Muscle of back (tissue), 13 donors: ENCODE measurements around the gene TMPRSS9. TPM values are rescaled to one million over a fixed set of nuclear protein-coding genes. Genes with fewer than 3 reads are reported as not detected.

Experiments
- DNase-seq, 3 donors: peaks; one replicate each; pipeline versions ENCODE4 v3.0.0 to v3.0.0-alpha.2; 2013
- long read RNA-seq, 9 donors: transcript quantifications; one replicate each; lab custom pipeline, GENCODE V29; 2026
- polyA plus RNA-seq, 10 donors: library from polyadenylated mRNA; unstranded; fragments of 120-200 nt; gene quantifications; one replicate each; pipeline ENCODE4 v1.2.1, GENCODE V29; 2013; ENCODE audit not compliant: insufficient read length in 10 of 10

Gene TMPRSS9
- under 1 TPM; 0.11 to 0.64 (median 0.17) TPM for polyA plus RNA-seq
- long read RNA-seq, donor 1, partial matches to known transcripts = 171 of 171 reads
- long read RNA-seq, donor 1, other reads (novel, unspliced or antisense) = 0 of 171 reads
- long read RNA-seq, donor 2, partial matches to known transcripts = 0 of 148 reads
- long read RNA-seq, donor 2, other reads (novel, unspliced or antisense) = 148 of 148 reads
- long read RNA-seq, donor 3 = 0 reads
- long read RNA-seq, donor 4, partial matches to known transcripts = 190 of 190 reads
- long read RNA-seq, donor 4, other reads (novel, unspliced or antisense) = 0 of 190 reads
- long read RNA-seq, donor 5, partial matches to known transcripts = 394 of 400 reads
- long read RNA-seq, donor 5, other reads (novel, unspliced or antisense) = 6 of 400 reads
- long read RNA-seq, donor 6 = 0 reads
- long read RNA-seq, donor 7, partial matches to known transcripts = 150 of 150 reads
- long read RNA-seq, donor 7, other reads (novel, unspliced or antisense) = 0 of 150 reads
- long read RNA-seq, donor 8, partial matches to known transcripts = 112 of 119 reads
- long read RNA-seq, donor 8, other reads (novel, unspliced or antisense) = 7 of 119 reads
- long read RNA-seq, donor 9 = 0 reads

- DNase-seq = no peak
These were observed at the start of gene TMPRSS9 for GRCh38 chr19:2359992-2360685. Gene TMPRSS9, plus strand, starts transcription at chr19:2360265. Its CDS starts 29,521 bp downstream, at chr19:2389786.

DNA sequence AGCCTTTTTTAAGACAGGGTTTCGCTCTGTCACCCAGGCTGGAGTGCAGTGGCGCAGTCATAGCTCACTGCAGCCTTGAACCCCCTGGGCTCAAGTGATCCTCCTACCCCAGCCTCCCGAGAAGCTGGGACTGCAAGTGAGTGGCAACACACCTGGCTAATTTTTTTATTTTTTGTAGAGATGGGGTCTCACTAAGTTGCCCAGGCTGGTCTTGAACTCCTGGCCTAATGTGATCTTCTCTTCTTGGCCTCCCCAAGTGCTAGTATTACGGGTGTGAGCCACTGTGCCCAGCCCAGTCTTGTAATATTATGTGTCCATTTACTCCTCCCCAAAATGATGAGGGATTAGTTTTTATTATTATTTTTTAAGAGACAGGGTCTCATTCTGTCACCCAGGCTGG lies 49.0 kb upstream of the TMPRSS9 start:
- no peak for DNase-seq

GRCh38 chr19:2312820-2313501 lies 47.1 kb upstream of the TMPRSS9 start:
- no peak for DNase-seq

- DNase-seq = no peak
These were observed 44.8 kb upstream of the TMPRSS9 start for GRCh38 chr19:2315121-2315817.

DNA sequence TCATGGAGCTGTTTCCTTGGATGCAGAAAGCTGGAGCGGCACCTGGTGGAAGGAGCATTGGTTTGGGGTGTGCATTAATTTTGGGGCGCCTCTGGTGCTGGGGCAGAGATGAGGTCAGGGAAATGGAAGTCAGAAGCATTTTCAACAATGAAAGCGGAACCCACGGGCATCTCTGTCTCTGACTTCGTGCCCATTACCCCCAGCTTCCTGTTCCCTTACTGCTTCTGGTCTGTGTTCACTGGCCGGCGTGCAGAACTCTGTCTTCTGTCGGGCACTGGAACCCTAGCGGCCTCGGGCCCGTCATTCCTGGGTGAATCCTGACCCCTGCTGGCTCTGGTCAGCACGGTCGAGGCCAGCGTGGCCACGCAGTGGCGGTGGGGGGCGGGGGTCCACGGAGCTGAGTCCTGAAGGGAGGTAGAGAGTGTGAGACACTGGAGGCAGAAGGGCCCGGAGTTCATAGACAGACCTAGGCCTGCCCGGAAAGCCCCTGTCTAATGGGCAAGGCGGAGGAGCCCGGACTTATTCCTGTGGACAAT lies 44.2 kb upstream of the TMPRSS9 start:
- DNase-seq = peak in 2 of 3 donors; percentile 44 to 69

DNA sequence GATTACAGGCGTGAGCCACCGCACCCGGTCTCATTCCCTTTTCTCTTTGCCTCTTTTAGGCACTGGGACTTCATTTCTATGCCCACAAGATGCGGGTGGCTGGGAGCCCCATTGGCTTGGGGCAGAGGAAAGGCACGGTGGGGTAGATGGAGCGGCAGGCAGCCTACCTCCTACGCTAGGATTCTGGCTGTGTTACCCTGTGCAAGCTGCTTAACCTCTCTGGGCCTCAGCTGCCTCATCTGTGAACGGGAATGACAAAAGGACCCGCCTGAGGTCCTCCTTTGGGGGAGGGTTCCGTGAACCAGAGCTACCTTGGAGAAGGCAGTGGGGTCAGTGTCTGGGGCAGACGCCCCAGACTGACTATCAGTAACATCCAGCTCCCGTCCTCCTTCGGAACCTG lies 42.8 kb upstream of the TMPRSS9 start:
- no peak for DNase-seq

DNA sequence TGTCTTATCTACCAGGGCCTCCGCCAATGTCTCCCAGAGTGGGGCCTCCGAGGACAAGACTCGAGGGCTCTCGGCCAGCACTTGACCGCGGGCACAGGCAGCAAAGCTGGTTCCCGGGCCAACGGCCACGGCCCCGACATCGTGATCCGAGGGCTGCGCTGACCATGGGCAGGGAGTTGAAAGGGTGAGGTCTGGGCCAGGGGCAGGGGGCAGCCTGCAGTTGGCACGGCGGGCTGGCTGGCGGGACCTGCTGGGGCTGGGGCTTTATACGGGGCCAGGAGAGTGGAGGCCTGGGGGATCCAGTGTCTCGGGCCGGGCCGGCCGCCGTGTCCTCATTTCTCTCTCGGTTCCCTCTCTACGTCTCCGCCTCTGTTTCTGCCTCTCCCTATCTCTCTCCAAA lies 42.3 kb upstream of the TMPRSS9 start:
- DNase-seq = no peak

DNA sequence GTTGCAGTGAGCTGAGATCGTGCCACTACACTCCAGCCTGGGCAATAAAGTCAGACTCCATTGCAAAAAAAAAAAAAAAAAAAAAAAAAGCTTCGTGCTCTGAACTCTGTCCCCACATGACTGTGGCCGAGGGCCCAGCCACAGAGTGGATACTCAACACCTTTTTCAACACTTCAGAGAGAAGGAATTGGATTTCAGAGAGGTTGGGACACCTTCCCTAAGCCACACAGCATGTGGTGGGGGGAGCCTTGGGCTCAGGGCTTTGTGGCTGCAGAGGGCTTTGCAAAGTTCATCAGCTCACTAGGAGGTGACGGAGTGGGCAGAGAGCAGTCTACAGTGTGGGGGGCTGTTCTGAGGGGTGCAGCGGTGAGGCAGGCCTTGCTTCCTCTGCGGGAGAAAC lies 41.1 kb upstream of the TMPRSS9 start:
- no peak for DNase-seq

- DNase-seq = no peak
These were observed 40.5 kb upstream of the TMPRSS9 start for GRCh38 chr19:2319551-2319950.

GRCh38 chr19:2320049-2320448 lies 40.0 kb upstream of the TMPRSS9 start:
- DNase-seq = no peak

- DNase-seq = no peak
These were observed 39.1 kb upstream of the TMPRSS9 start for GRCh38 chr19:2320939-2321338.

DNA sequence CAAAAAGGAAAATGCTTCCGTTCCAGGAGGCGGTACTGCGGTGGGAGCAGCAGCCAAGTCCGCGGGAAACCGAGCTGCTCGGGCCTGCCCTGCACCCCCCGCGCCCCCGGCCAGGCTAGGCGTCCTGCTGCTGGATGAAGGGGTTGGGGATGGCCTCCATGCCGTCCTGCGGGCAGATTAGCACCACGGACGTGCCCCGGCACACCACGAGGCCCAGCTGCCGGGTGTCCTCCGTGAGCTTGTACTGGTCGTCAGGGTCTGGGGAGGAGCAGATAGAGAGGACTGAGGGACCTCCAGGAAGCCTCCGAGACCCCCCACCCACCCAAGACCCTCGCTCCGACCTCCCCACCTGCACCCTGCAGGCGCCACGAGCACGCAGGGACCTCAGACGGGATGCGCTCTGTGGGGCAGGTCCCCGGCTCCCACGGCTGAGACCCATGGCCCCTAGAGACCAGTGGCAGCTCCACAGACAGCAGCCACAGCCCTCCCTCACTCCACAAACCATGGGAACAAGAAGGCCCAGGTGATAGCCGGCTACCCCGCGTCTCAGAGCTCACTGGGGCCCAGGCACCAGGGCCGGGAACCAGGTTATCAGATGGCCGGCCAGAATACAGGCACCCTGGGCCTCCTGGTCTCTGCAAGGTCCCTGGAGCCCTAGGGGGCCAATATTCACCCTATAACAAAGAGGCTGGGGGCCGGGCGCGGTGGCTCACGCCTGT lies 38.3 kb upstream of the TMPRSS9 start:
- no peak for DNase-seq

DNA sequence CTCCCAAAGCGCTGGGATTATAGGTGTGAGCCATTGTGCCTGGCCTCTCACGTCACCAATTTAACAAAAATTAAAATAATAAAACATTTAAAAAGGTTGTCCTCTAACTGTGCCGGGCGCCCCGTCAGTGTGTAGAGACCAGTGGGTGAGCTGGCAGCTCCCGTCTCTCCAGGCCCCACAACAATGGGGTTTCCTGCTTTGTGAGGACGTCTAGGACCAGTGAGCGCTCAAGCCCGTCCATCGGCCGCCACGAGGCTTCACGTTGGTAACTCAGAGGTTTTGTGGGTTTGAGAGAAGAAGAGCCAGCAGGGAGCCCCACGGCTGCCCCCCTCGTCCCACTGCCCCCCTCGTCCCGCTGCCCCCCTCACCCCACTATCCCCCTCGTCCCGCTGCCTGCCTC lies 36.4 kb upstream of the TMPRSS9 start:
- DNase-seq = no peak

DNA sequence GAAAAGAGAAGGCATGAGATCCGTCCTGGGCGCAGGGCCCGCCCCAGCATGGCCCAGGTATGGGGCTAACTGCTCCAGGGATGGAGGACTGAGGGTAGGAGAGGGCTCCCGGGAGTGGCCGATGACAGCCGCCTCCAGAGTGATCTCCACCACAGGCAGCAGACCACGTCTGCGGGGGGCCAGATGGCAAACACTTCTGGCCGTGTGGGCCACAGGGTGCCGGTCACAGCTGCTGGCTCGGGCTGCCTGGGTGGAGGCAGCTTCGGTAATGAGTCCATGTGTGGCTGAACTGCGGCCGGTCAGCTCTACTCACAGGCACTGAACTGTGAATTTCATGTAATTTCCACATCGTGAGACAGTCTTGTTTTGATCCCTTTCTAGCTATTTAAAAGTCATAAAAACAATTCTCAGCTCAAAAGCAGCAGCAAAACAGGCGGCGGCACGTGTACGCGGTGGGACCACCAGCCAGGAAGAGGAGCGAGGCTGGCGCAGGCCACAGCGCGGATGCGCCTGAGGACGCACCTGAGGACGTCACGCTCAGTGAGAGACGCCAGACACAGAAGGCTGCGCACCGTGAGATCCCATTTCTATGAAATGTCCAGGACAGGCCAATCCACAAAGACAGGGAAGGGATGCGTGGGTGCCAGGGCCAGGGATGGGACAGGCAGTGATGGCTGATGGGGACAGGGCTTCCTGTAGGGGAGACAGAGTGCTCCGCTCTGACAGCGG lies 35.7 kb upstream of the TMPRSS9 start:
- DNase-seq = no peak

DNA sequence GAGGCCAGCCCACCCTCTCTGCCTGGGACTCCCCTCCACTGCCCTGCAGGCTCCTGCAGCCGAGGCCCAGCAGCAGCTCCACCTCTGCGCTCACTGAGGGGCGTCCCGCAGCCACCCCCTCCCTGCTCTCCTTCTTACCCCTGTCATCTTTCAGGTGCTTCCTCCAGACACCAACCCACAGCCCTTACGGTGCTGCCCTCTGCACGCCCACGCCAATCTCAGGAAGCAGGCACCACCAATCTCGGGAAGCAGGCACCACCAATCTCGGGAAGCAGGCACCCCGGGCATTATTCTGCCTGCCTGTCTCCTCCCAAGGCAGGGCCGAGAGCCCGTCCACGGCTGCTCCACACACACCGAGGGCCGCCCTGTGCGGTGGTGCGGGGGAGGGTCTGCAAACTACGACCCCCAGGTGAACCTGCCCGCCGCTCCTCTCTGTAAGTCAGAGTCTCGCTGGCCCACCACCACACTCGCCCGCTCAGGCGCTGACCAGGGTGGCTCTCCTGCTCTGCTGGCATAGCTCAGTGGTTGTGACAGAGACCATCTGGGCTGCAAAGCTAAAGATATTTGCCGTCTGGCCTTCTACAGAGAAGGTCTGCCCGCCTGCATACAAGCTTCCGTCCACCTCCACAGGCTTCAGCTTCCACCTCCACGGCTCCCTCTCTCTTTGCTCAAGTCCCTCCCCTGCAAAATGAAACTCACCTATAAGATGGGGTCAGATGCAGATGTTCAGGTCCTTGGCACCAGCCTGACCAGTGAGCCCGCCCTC lies 34.6 kb upstream of the TMPRSS9 start:
- no peak for DNase-seq

DNA sequence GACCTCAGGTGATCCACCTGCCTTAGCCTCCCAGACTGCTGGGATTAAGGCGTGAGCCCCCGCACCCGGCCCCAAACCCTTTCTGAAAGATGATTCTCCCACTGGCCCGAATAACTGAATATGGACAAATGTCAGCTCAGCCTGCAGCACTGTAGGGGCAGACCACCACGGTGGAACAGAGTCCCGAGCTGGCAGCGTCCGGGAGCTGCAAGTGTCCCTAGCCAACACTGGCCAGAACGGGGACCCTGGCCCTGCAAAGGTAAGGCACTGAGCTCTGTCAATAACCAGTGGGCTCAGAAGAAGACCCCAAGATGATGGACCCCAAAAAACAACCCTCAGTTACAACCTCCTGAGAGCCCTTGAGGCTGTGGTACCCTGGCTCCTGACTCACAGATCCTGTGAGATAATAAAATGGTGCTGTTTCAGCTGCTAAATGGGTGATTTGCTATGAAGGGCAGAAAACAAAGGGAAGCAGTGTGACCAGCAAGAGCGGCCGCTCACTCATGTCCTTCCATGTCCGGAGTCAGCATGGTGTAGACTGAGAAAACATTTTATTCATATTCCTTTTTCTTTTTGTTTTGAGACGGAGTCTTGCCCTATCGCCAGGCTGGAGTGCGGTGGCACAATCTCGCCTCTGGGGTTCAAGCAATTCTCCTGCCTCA lies 33.2 kb upstream of the TMPRSS9 start:
- no peak for DNase-seq

- peak in 2 of 3 donors; percentile 51 to 73 for DNase-seq
These were observed 32.2 kb upstream of the TMPRSS9 start for GRCh38 chr19:2327773-2328400.
